COLO829 (cell line): ENCODE results near the gene FDX2.

ENCODE experiments used
- DNase-seq: peaks from one replicate; pipeline ENCODE4 v3.0.0; 2012; ENCODE audit warnings: low spot score

Gene FDX2

GRCh38 chr19:10299545-10300458 lies 16.0 kb downstream of the FDX2 start:
- DNase-seq, result no peak

GRCh38 chr19:10295847-10296591 lies 19.8 kb downstream of the FDX2 start:
- no peak for DNase-seq

- no peak for DNase-seq
Observed at GRCh38 chr19:10295305-10295846, 20.4 kb downstream of the FDX2 start.

GRCh38 chr19:10294368-10294697 lies 21.5 kb downstream of the FDX2 start:
- no peak for DNase-seq

- no peak for DNase-seq
Observed at GRCh38 chr19:10293637-10294367, 22.0 kb downstream of the FDX2 start.

GRCh38 chr19:10292789-10293636 lies 22.8 kb downstream of the FDX2 start:
- no peak for DNase-seq

GRCh38 chr19:10292206-10292788 lies 23.5 kb downstream of the FDX2 start:
- peak; percentile 84 for DNase-seq

- no peak for DNase-seq
Observed at GRCh38 chr19:10291554-10292205, 24.1 kb downstream of the FDX2 start.

GRCh38 chr19:10290876-10291553 lies 24.8 kb downstream of the FDX2 start:
- DNase-seq, result no peak

- DNase-seq, result no peak
Observed at GRCh38 chr19:10290357-10290875, 25.4 kb downstream of the FDX2 start.

- no peak for DNase-seq
Observed at GRCh38 chr19:10289836-10290356, 25.9 kb downstream of the FDX2 start, which contains the start of gene ICAM5. Gene ICAM5, plus strand, starts transcription at chr19:10289952. Its CDS starts 92 bp downstream, at chr19:10290044.

- DNase-seq, result no peak
Observed at GRCh38 chr19:10289167-10289835, 26.5 kb downstream of the FDX2 start.

- DNase-seq, result no peak
Observed at GRCh38 chr19:10288662-10289166, 27.1 kb downstream of the FDX2 start.

- no peak for DNase-seq
Observed at GRCh38 chr19:10286803-10287737, 28.7 kb downstream of the FDX2 start, which contains the start of gene ICAM4. Gene ICAM4, plus strand, starts transcription at chr19:10286955. Its CDS starts 58 bp downstream, at chr19:10287013.

- DNase-seq, result no peak
Observed at GRCh38 chr19:10285393-10285792, 30.4 kb downstream of the FDX2 start.

GRCh38 chr19:10284960-10285278 lies 30.9 kb downstream of the FDX2 start:
- no peak for DNase-seq
